Activated CD8-positive, alpha-beta memory T cell treated with anti-CD3 and anti-CD28 coated beads for 36 hours (primary cell): ENCODE results near the gene PSG3. TPM values are rescaled to one million over a fixed set of nuclear protein-coding genes. Genes with fewer than 3 reads are reported as not detected.
"Not testable (repeated sequence)": the region's sequence is repeated elsewhere in the genome, so short reads cannot be mapped to it uniquely, and the experiment has no call there.

Source experiments
- CTCF ChIA-PET: fragments of 350-600 bp; sonication (Branson Sonifier 250); formaldehyde crosslinking; loops from one replicate; lab custom pipeline; 2021; ENCODE audit warnings: antibody characterized with exemption; lab: Charles Lee
- POLR2A ChIA-PET: fragments of 350-600 bp; sonication (Branson Sonifier 250); formaldehyde crosslinking; loops from one replicate; lab custom pipeline; 2021; ENCODE audit warnings: antibody characterized with exemption; lab: Charles Lee
- total RNA-seq, 2 experiments: library from RNA; stranded (reverse); gene quantifications; one replicate each; pipeline ENCODE4 v1.2.3, GENCODE V29; 2021

Gene PSG3
- total RNA-seq, 2 experiments from 2014 or later = not detected

DNA sequence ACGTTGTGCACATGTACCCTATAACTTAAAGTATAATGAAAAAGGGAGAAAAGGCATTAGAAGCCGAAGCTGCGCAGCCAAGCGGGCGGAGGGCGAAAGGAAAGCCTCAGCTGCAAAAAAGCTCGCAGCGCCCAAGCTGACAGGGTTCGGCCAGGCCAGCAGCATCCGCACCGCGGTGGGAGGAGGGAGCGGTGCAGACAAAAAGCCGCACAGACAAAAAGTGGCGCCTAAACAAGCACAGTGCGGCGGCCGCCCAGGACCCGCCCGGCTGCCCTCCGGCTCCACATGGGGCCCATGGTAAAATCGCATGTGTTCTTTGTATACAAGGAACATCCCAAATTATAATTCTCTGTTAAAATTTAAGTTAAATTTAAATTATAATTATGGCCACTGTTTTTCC, 42.4 kb downstream of the PSG3 start:
- CTCF ChIA-PET = no interaction called here
- POLR2A ChIA-PET = no interaction called here

DNA sequence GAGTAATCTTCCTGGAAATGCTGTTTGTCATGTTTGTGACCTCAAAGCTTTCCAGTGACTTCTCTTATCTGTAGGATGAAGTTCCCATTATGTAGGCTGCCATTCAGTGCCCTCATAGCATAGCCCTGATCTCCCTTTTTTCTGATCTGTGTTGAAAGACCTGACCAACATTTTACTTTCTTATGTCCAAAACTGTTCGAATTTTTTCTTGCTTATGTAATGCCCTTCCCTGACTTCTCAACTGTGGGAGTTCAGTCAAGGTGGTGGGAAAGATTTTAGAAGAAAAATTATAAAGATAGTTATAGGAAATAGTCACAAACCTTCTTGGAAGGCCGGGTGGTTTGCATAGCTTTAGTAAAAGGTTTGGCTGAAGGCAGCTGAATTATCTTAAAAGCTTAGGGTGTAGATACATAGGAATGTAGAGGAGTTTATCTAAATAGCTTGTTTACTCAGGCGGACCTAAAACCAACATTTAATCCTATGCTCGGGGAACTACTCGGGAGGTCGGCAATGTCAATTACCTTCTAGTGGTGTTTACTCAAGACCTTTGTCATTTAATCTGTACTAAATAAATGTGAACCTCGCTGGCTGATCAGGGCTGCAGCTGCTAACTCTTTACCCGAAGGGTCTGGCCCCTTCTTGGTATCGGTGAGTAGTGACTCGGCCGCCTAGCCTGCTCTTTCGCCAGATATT, 44.3 kb downstream of the PSG3 start:
- CTCF ChIA-PET = no interaction called here
- POLR2A ChIA-PET = no interaction called here

DNA sequence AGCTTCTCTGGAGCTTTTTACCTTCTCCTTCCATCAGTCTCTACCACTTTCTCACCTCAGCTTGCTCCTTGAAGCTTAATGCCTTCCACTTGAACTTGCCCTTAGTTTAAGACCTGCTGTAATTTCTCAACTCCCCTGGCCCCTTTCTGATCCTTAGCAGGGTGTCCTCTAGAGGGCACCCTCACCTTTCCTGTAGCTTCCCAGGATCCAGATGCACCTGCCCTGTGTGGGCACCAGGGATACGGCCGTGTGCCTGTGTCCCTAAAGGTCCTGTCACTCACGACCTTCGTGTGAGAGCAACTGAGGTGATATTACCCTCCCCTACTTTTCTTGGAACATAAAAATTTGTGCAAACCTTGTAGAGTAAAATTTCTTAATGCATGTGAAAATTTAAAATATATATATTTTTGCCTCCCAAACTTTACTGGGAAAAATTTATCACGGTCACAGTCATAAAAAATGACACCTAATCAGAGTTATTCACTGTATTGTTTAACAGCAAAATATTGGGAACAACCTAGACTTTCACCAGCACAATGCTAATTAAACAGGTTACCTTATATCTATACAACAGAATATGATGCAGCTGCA, 46.4 kb downstream of the PSG3 start:
- POLR2A ChIA-PET = no interaction called here
- CTCF ChIA-PET = no interaction called here

DNA sequence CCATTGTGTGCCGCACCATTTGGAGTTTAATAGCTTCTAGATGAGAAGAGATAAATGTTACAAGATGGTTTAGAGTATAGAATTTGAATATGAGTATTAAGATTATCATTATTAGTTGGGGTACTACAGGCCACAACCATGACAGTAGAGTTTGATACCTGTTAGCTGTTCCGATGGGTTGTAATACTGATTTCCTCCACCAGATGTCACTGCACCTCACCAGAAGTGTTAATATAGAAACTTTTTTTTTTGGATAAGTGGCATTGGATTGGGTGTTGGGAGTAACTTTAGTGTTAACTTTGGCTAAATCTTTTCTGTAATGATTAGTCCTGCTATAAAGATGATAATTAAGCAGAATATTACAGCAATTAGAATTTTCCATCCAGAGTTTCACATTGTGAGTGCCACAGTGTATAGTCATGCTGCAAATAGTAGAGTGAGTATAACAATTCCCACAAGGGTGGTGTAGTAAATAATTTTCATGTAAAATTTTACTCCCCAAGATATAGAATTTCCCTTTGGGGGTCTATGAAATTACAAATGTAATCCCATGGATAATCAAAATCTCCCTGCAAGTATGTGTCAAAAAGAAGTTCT, 56.3 kb downstream of the PSG3 start:
- ChIA-PET POLR2A (no interaction called here), CTCF (no interaction called here)

DNA sequence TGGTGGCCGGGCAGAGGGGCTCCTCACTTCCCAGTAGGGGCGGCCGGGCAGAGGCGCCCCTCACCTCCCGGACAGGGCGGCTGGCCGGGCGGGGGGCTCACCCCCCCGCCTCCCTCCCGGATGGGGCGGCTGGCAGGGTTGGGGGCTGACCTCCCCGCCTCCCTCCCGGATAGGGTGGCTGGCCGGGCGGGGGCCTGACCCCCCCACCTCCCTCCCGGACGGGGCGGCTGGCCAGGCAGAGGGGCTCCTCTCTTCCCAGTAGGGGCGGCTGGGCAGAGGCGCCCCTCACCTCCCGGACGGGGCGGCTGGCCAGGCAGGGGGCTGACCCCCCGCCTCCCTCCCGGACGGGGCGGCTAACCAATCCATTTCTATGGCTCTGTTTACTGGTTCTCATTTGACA, 64.0 kb downstream of the PSG3 start:
- CTCF ChIA-PET, POLR2A ChIA-PET: not testable (repeated sequence)

DNA sequence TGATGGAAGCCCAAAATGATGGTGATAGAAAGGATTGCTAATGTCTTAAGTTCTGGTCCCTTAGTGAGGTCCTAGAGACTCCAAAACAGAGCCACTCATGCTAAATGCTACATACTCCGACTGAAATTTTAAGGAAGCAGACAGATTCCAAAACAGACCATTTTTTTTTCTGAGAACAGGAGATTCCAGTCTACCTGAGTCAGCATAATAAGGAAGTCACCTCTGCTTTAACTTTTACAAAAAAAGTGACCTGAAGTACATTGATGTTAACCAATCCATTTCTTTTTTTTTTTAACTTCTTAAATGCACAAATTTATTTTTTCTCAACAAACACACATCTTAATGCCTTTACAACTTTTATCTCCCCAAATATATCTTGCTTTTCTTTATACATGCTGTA, 65.7 kb downstream of the PSG3 start:
- CTCF ChIA-PET, POLR2A ChIA-PET: not testable (repeated sequence)

Other genes starting within 250 kb of the PSG3 start
- 1 to 10 TPM in 1 of 2 experiments, under 1 TPM in 1; 0.55 to 1.2 TPM for gene CEACAM1, start 212.0 kb downstream of the PSG3 start, total RNA-seq
- not detected for gene CEACAM8, start 145.6 kb downstream of the PSG3 start, total RNA-seq
- not detected for gene PSG8, start 25.2 kb upstream of the PSG3 start, total RNA-seq
- not detected for gene PSG1, start 139.2 kb upstream of the PSG3 start, total RNA-seq
- not detected for gene PSG6, start 177.4 kb upstream of the PSG3 start, total RNA-seq
- gene PSG7, start 196.7 kb upstream of the PSG3 start, total RNA-seq = not detected